GM23338 (cell line): Measurements from ENCODE around the gene MED16. TPM values are rescaled to one million over a fixed set of nuclear protein-coding genes. Genes with fewer than 3 reads are reported as not detected.
"Not testable (repeated sequence)": the region's sequence is repeated elsewhere in the genome, so short reads cannot be mapped to it uniquely, and the experiment has no call there.

Source experiments
- ATAC-seq: fragments of 200-7000 bp; cut with Tn5 transposase; 3 replicates; pipeline ENCODE4 v1.9.1; 2020
- DNase-seq: peaks from one replicate; pipeline ENCODE4 v3.0.0-alpha.2; 2015; ENCODE audit warnings: low spot score
- H2AFZ ChIP-seq: fragments of 200-600 bp; sonication (generic); 2 replicates; pipeline ENCODE4 v1.8.0; 2016; ENCODE audit warnings: antibody characterized with exemption, mild to moderate bottlenecking, moderate library complexity
- H3F3A ChIP-seq: fragments of 200-600 bp; sonication (generic); replicated peaks from 2 replicates; pipeline ENCODE4 v1.8.0; 2017; ENCODE audit warnings: antibody characterized with exemption, mixed run types, low read depth
- H3K27ac ChIP-seq: fragments of 200-600 bp; sonication (generic); 2 replicates; pipeline ENCODE4 v1.6.1; 2016; ENCODE audit warnings: low read depth
- H3K27me3 ChIP-seq: fragments of 200-600 bp; sonication (generic); 2 replicates; pipeline ENCODE4 v1.8.0; 2016; ENCODE audit warnings: mild to moderate bottlenecking, mixed run types, moderate library complexity; ENCODE audit not compliant: insufficient read depth
- H3K36me3 ChIP-seq: fragments of 200-600 bp; sonication (generic); 2 replicates; pipeline ENCODE4 v1.8.0; 2016; ENCODE audit warnings: mild to moderate bottlenecking; ENCODE audit not compliant: insufficient read depth
- H3K4me1 ChIP-seq: fragments of 200-600 bp; sonication (generic); 2 replicates; pipeline ENCODE4 v1.8.0; 2016; ENCODE audit warnings: mild to moderate bottlenecking, moderate library complexity; ENCODE audit not compliant: insufficient read depth
- H3K4me2 ChIP-seq: fragments of 200-600 bp; sonication (generic); 2 replicates; pipeline ENCODE4 v1.7.1; 2017; ENCODE audit warnings: mixed run types
- H3K4me3 ChIP-seq: fragments of 200-600 bp; sonication (generic); 2 replicates; pipeline ENCODE4 v1.6.1; 2016; ENCODE audit warnings: mixed run types
- H3K79me2 ChIP-seq: fragments of 200-600 bp; sonication (generic); replicated peaks from 2 replicates; pipeline ENCODE4 v1.8.0; 2017; ENCODE audit warnings: mild to moderate bottlenecking; ENCODE audit not compliant: insufficient read depth
- H3K9me2 ChIP-seq: fragments of 200-600 bp; sonication (generic); 2 replicates; pipeline ENCODE4 v1.8.0; 2017; ENCODE audit not compliant: insufficient read depth
- H4K20me1 ChIP-seq: fragments of 200-600 bp; sonication (generic); replicated peaks from 2 replicates; pipeline ENCODE4 v1.8.0; 2017; ENCODE audit warnings: mild to moderate bottlenecking; ENCODE audit not compliant: insufficient read depth
- H3K27ac Mint-ChIP-seq: 2 replicates; pipeline ENCODE4 v1.8.0; 2020; ENCODE audit warnings: inconsistent platforms, mild to moderate bottlenecking, moderate library complexity, mixed read lengths
- H3K27me3 Mint-ChIP-seq: 3 replicates; pipeline ENCODE4 v1.8.0; 2022; ENCODE audit warnings: low read depth, mild to moderate bottlenecking, moderate library complexity, mixed read lengths, inconsistent platforms; ENCODE audit not compliant: insufficient read depth, poor library complexity
- H3K36me3 Mint-ChIP-seq: 3 replicates; pipeline ENCODE4 v1.8.0; 2021; ENCODE audit warnings: low read depth, mild to moderate bottlenecking, inconsistent platforms, moderate library complexity, mixed read lengths
- H3K4me1 Mint-ChIP-seq: 3 replicates; pipeline ENCODE4 v1.8.0; 2020; ENCODE audit warnings: mild to moderate bottlenecking, inconsistent platforms, mixed read lengths
- H3K4me3 Mint-ChIP-seq: 3 replicates; pipeline ENCODE4 v1.8.0; 2021; ENCODE audit warnings: moderate library complexity, mild to moderate bottlenecking, inconsistent platforms, mixed read lengths
- H3K9me3 Mint-ChIP-seq: 3 replicates; pipeline ENCODE4 v1.8.0; 2020; ENCODE audit warnings: moderate library complexity, mild to moderate bottlenecking, inconsistent platforms, mixed read lengths
- CTCF ChIP-seq, 2 experiments: fragments of 200-600 bp in 1 of 2; sonication (generic) in 1 of 2; conservative IDR thresholded peaks; 2 replicates each; pipeline versions ENCODE4 v1.5.1 to v1.6.1; 2016 to 2017; ENCODE audit warnings: antibody characterized with exemption in 2 of 2, low read depth in 2 of 2, mild to moderate bottlenecking in 2 of 2, moderate library complexity in 1 of 2
- EZH2 ChIP-seq: fragments of 200-600 bp; sonication (generic); IDR thresholded peaks from one replicate; pipeline ENCODE4 v1.8.0; 2017; ENCODE audit warnings: antibody characterized with exemption, mild to moderate bottlenecking, low read depth; ENCODE audit not compliant: unreplicated experiment
- EZH2phosphoT487 ChIP-seq: fragments of 200-600 bp; sonication (generic); IDR thresholded peaks from one replicate; pipeline ENCODE4 v1.8.1; 2018; ENCODE audit warnings: antibody characterized with exemption; ENCODE audit not compliant: unreplicated experiment
- JUNB ChIP-seq: IDR thresholded peaks from one replicate; pipeline ENCODE4 v1.6.1; 2016; ENCODE audit warnings: antibody characterized with exemption; ENCODE audit not compliant: unreplicated experiment
- NANOG ChIP-seq: IDR thresholded peaks from 2 replicates; pipeline ENCODE4 v1.6.1; 2016; ENCODE audit warnings: antibody characterized with exemption, borderline replicate concordance
- POLR2AphosphoS5 ChIP-seq: IDR thresholded peaks from 2 replicates; pipeline ENCODE4 v1.6.1; 2016; ENCODE audit warnings: antibody characterized with exemption, low read depth
- REST ChIP-seq: IDR thresholded peaks from one replicate; pipeline ENCODE4 v1.6.1; 2018; ENCODE audit warnings: antibody characterized with exemption; ENCODE audit not compliant: unreplicated experiment
- STAT1 ChIP-seq: IDR thresholded peaks from one replicate; pipeline ENCODE4 v1.6.1; 2016; ENCODE audit warnings: antibody characterized with exemption; ENCODE audit not compliant: unreplicated experiment
- ZNF114 ChIP-seq: fragments of 250-450 bp; sonication (Bioruptor Pico); IDR thresholded peaks from 2 replicates; pipeline ENCODE4 v1.5.0; 2020; ENCODE audit warnings: mild to moderate bottlenecking, moderate library complexity
- ZNF462 ChIP-seq: fragments of 250-450 bp; sonication (Bioruptor Pico); IDR thresholded peaks from 2 replicates; pipeline ENCODE4 v1.5.0; 2020; ENCODE audit warnings: mild to moderate bottlenecking, moderate library complexity
- polyA plus RNA-seq: library from polyadenylated mRNA; unstranded; fragments of >200 nt; fragmentation: Nextera tagmentation; extraction: Ambion mirVana; gene quantifications from 2 replicates; pipeline ENCODE4 v1.2.1, GENCODE V29; 2016
- total RNA-seq: library from RNA; depleted of rRNA; stranded (reverse); fragments of >200 nt; shearing (Covaris generic); gene quantifications from 2 replicates; pipeline ENCODE4 v1.2.3, GENCODE V29; 2014

The MED16 gene
- total and polyA plus RNA-seq, 2 experiments from 2014 or later: 52.7 to 73.6 TPM

- H3K4me3 Mint-ChIP-seq, ATAC-seq, H3K4me2 ChIP-seq, H3K27ac Mint-ChIP-seq, H3K4me3 ChIP-seq, H3K36me3 Mint-ChIP-seq, H2AFZ ChIP-seq, H3K9me2 ChIP-seq, H3K79me2 ChIP-seq, H3K9me3 Mint-ChIP-seq, H3K27me3 Mint-ChIP-seq, H3K4me1 Mint-ChIP-seq, H3K36me3 ChIP-seq, H4K20me1 ChIP-seq, H3K27me3 ChIP-seq, H3K4me1 ChIP-seq, H3K27ac ChIP-seq, DNase-seq: not testable (repeated sequence)
- peaks cover 10% of the 10 kb centered on the region; the same call in 1 of the 2 replicates for H3F3A ChIP-seq
Observed at GRCh38 chr19:853614-854220, 39.3 kb downstream of the MED16 start.

GRCh38 chr19:853014-853585 is 39.9 kb downstream of the MED16 start:
- Histone ChIP-seq H4K20me1 (no peaks in the 10 kb centered on the region; the same call in 1 of the 2 replicates), H3K27me3 (no peaks in the 10 kb centered on the region), H3K27ac (no peak overlapping the region), H3K4me3 (no peak overlapping the region), H2AFZ (no peak overlapping the region), H3K4me2 (no peak overlapping the region), H3K79me2 (no peaks in the 10 kb centered on the region), H3F3A (peaks cover 10% of the 10 kb centered on the region; the same call in 1 of the 2 replicates), H3K36me3 (no peaks in the 10 kb centered on the region), H3K9me2 (no peaks in the 10 kb centered on the region), H3K4me1 (no peaks in the 10 kb centered on the region)
- H3K9me3 Mint-ChIP-seq: no peaks in the 10 kb centered on the region
- no peaks in the 10 kb centered on the region for H3K4me1 Mint-ChIP-seq
- H3K27ac Mint-ChIP-seq: no peak overlapping the region
- H3K27me3 Mint-ChIP-seq: peaks cover 6% of the 10 kb centered on the region
- H3K4me3 Mint-ChIP-seq: no peak overlapping the region
- ATAC-seq (no peak), DNase-seq (no peak)
- H3K36me3 Mint-ChIP-seq: no peaks in the 10 kb centered on the region
- TF ChIP-seq POLR2AphosphoS5 (no peak), REST (no peak), NANOG (no peak), CTCF (conservative IDR thresholded peaks at IDR 0.05; ENCODE audit: low read depth in 2 of 2) (no peak), JUNB (no peak), ZNF114 (no peak), EZH2 (no peak), ZNF462 (CRISPR knock-in tag) (no peak), EZH2phosphoT487 (no peak), STAT1 (no peak)
